Activated CD8-positive, alpha-beta memory T cell treated with anti-CD3 and anti-CD28 coated beads for 4 hours (primary cell): ENCODE results near the gene CCM2.
A peak's percentile ranks its signal among the peaks of the same experiment; 100 is the strongest.
"Not testable (repeated sequence)": the region's sequence is repeated elsewhere in the genome, so short reads cannot be mapped to it uniquely, and the experiment has no call there.

Experiments used
- DNase-seq, 2 donors: peaks; one replicate each; pipeline ENCODE4 v3.0.0-alpha.2; 2020; ENCODE audit warnings: low read depth in 2 of 2

CCM2 gene

GRCh38 chr7:45100761-45101480 is 100.9 kb downstream of the CCM2 start:
- no peak for DNase-seq

GRCh38 chr7:45101748-45102147 is 101.7 kb downstream of the CCM2 start:
- no peak for DNase-seq

- DNase-seq: no peak
These were observed 103.0 kb downstream of the CCM2 start for GRCh38 chr7:45102785-45103712.

- no peak for DNase-seq
These were observed 104.2 kb downstream of the CCM2 start for GRCh38 chr7:45103958-45104843.

GRCh38 chr7:45104844-45105587 is 105.0 kb downstream of the CCM2 start:
- DNase-seq: no peak

- DNase-seq: no peak
These were observed 105.7 kb downstream of the CCM2 start for GRCh38 chr7:45105588-45106188.

- DNase-seq: no peak
These were observed 106.8 kb downstream of the CCM2 start for GRCh38 chr7:45106820-45107219.

GRCh38 chr7:45107356-45107755 is 107.4 kb downstream of the CCM2 start:
- no peak for DNase-seq

- no peak for DNase-seq
These were observed 108.9 kb downstream of the CCM2 start for GRCh38 chr7:45108863-45109262.

- DNase-seq: peak; percentile 87 to 88
These were observed 111.6 kb downstream of the CCM2 start, which contains the start of gene TBRG4 for GRCh38 chr7:45111298-45112223. Gene TBRG4 (minus strand): TSS chr7:45111697. CDS start chr7:45109237, 2,460 bp downstream.

- DNase-seq: no peak
These were observed 112.6 kb downstream of the CCM2 start for GRCh38 chr7:45112648-45113047.

GRCh38 chr7:45114257-45114656 is 114.3 kb downstream of the CCM2 start:
- not testable (repeated sequence) for DNase-seq

GRCh38 chr7:45114926-45115325 is 114.9 kb downstream of the CCM2 start:
- DNase-seq: no peak

GRCh38 chr7:45116048-45116447 is 116.0 kb downstream of the CCM2 start:
- DNase-seq: no peak

GRCh38 chr7:45117582-45117981 is 117.6 kb downstream of the CCM2 start:
- no peak for DNase-seq

- no peak for DNase-seq
These were observed 118.3 kb downstream of the CCM2 start for GRCh38 chr7:45118292-45118691.

- no peak for DNase-seq
These were observed 118.9 kb downstream of the CCM2 start for GRCh38 chr7:45118889-45119331.

- no peak for DNase-seq
These were observed 119.5 kb downstream of the CCM2 start for GRCh38 chr7:45119550-45119949.
